GM23338 (cell line): ENCODE measurements around the gene COX7A1.

Experiments used
- EZH2 ChIP-seq: fragments of 200-600 bp; sonication (generic); IDR thresholded peaks from one replicate; pipeline ENCODE4 v1.8.0; 2017; ENCODE audit warnings: antibody characterized with exemption, mild to moderate bottlenecking, low read depth; ENCODE audit not compliant: unreplicated experiment
- JUNB ChIP-seq: IDR thresholded peaks from one replicate; pipeline ENCODE4 v1.6.1; 2016; ENCODE audit warnings: antibody characterized with exemption; ENCODE audit not compliant: unreplicated experiment
- POLR2AphosphoS5 ChIP-seq: IDR thresholded peaks from 2 replicates; pipeline ENCODE4 v1.6.1; 2016; ENCODE audit warnings: antibody characterized with exemption, low read depth
- REST ChIP-seq: IDR thresholded peaks from one replicate; pipeline ENCODE4 v1.6.1; 2018; ENCODE audit warnings: antibody characterized with exemption; ENCODE audit not compliant: unreplicated experiment
- TF ChIP-seq, protein P1 (sequence below), 2 experiments: fragments of 200-600 bp in 1 of 2; sonication (generic) in 1 of 2; conservative IDR thresholded peaks; 2 replicates each; pipeline versions ENCODE4 v1.5.1 to v1.6.1; 2016 to 2017; ENCODE audit warnings: antibody characterized with exemption in 2 of 2, low read depth in 2 of 2, mild to moderate bottlenecking in 2 of 2, moderate library complexity in 1 of 2

GRCh38 chr19:36163813-36164212 is 11.6 kb upstream of the COX7A1 start:
- no peak for TF ChIP-seq JUNB
- TF ChIP-seq, protein P1, sequence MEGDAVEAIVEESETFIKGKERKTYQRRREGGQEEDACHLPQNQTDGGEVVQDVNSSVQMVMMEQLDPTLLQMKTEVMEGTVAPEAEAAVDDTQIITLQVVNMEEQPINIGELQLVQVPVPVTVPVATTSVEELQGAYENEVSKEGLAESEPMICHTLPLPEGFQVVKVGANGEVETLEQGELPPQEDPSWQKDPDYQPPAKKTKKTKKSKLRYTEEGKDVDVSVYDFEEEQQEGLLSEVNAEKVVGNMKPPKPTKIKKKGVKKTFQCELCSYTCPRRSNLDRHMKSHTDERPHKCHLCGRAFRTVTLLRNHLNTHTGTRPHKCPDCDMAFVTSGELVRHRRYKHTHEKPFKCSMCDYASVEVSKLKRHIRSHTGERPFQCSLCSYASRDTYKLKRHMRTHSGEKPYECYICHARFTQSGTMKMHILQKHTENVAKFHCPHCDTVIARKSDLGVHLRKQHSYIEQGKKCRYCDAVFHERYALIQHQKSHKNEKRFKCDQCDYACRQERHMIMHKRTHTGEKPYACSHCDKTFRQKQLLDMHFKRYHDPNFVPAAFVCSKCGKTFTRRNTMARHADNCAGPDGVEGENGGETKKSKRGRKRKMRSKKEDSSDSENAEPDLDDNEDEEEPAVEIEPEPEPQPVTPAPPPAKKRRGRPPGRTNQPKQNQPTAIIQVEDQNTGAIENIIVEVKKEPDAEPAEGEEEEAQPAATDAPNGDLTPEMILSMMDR (conservative IDR thresholded peaks at IDR 0.05; ENCODE audit: low read depth in 2 of 2): no peak
- no peak for TF ChIP-seq POLR2AphosphoS5
- no peak for TF ChIP-seq REST
- no peak for TF ChIP-seq EZH2
